Calu3 (cell line): Measurements from ENCODE around the gene SOS2. TPM values are rescaled to one million over a fixed set of nuclear protein-coding genes. Genes with fewer than 3 reads are reported as not detected.

Source experiments
- BruUV-seq: library from RNA; stranded (reverse); fragments of 400-500 nt; replicated peaks from 2 replicates; lab custom pipeline; 2021; lab: Mats Ljungman, UMichigan
- CTCF ChIA-PET: fragments of 300-600 bp; sonication (Branson Sonifier 250); formaldehyde crosslinking; loops from one replicate; lab custom pipeline; 2022; ENCODE audit warnings: antibody characterized with exemption; lab: Charles Lee
- DNase-seq: peaks from one replicate; pipeline ENCODE4 v3.0.0; 2022
- H3K27ac Mint-ChIP-seq: one replicate; pipeline ENCODE4 v1.8.0; 2022; ENCODE audit warnings: mixed read lengths; ENCODE audit not compliant: unreplicated experiment
- H3K27me3 Mint-ChIP-seq: one replicate; pipeline ENCODE4 v1.8.0; 2022; ENCODE audit warnings: mixed read lengths; ENCODE audit not compliant: unreplicated experiment
- H3K36me3 Mint-ChIP-seq: one replicate; pipeline ENCODE4 v1.8.0; 2022; ENCODE audit warnings: mild to moderate bottlenecking, moderate library complexity, mixed read lengths; ENCODE audit not compliant: insufficient read depth, unreplicated experiment
- H3K4me1 Mint-ChIP-seq: one replicate; pipeline ENCODE4 v1.8.0; 2022; ENCODE audit warnings: mild to moderate bottlenecking, low read depth, mixed read lengths; ENCODE audit not compliant: unreplicated experiment
- H3K4me3 Mint-ChIP-seq: one replicate; pipeline ENCODE4 v1.8.0; 2022; ENCODE audit warnings: mild to moderate bottlenecking, low read depth, moderate library complexity, mixed read lengths; ENCODE audit not compliant: unreplicated experiment
- H3K9me3 Mint-ChIP-seq: one replicate; pipeline ENCODE4 v1.8.0; 2022; ENCODE audit warnings: low read depth, mixed read lengths; ENCODE audit not compliant: unreplicated experiment
- intact Hi-C: fragments of 100-400 bp; cut with micrococcal nuclease; formaldehyde crosslinking; loops from one replicate; pipeline ENCODE4 v1.10.0; 2022; ENCODE audit not compliant: unreplicated experiment
- total RNA-seq: library from RNA; stranded (reverse); gene quantifications from 2 replicates; pipeline ENCODE4 v1.2.3, GENCODE V29; 2022
- TF ChIP-seq, protein P1 (sequence below): fragments of 200-600 bp; IDR thresholded peaks from one replicate; pipeline ENCODE4 v1.8.0; 2022; ENCODE audit warnings: antibody characterized with exemption; ENCODE audit not compliant: unreplicated experiment

SOS2 gene
- total RNA-seq, 1 experiment from 2014 or later: 17.1 TPM

DNA sequence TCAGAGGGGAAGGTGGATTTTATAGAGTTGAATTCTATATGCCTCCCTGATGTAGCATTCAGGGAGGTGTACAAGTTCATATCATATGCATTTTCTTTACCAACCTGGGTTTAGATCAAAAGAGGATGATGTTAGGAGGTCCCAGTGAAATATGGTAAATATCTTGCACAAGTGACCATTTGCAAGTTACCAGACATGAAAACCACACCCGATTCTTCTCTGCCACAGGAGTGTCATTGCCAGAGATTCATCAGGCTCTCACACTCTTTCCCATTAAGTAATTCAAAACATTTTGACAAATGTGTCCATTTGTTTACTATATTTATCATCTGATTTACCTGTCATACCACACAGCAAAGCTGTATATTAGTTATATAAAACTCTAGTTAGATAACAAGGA is 159.0 kb downstream of the SOS2 start:
- Mint-ChIP-seq H3K9me3 (peaks cover 3% of the 10 kb centered on the region), H3K27me3 (no peaks in the 10 kb centered on the region), H3K36me3 (peaks cover 5% of the 10 kb centered on the region), H3K4me3 (no peak overlapping the region), H3K4me1 (peaks cover 9% of the 10 kb centered on the region), H3K27ac (no peak overlapping the region)
- BruUV-seq: no TSS peak
- intact Hi-C loops: no loop called here
- CTCF ChIA-PET: no interaction called here
- DNase-seq: no peak
- TF ChIP-seq, protein P1, sequence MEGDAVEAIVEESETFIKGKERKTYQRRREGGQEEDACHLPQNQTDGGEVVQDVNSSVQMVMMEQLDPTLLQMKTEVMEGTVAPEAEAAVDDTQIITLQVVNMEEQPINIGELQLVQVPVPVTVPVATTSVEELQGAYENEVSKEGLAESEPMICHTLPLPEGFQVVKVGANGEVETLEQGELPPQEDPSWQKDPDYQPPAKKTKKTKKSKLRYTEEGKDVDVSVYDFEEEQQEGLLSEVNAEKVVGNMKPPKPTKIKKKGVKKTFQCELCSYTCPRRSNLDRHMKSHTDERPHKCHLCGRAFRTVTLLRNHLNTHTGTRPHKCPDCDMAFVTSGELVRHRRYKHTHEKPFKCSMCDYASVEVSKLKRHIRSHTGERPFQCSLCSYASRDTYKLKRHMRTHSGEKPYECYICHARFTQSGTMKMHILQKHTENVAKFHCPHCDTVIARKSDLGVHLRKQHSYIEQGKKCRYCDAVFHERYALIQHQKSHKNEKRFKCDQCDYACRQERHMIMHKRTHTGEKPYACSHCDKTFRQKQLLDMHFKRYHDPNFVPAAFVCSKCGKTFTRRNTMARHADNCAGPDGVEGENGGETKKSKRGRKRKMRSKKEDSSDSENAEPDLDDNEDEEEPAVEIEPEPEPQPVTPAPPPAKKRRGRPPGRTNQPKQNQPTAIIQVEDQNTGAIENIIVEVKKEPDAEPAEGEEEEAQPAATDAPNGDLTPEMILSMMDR: no peak

DNA sequence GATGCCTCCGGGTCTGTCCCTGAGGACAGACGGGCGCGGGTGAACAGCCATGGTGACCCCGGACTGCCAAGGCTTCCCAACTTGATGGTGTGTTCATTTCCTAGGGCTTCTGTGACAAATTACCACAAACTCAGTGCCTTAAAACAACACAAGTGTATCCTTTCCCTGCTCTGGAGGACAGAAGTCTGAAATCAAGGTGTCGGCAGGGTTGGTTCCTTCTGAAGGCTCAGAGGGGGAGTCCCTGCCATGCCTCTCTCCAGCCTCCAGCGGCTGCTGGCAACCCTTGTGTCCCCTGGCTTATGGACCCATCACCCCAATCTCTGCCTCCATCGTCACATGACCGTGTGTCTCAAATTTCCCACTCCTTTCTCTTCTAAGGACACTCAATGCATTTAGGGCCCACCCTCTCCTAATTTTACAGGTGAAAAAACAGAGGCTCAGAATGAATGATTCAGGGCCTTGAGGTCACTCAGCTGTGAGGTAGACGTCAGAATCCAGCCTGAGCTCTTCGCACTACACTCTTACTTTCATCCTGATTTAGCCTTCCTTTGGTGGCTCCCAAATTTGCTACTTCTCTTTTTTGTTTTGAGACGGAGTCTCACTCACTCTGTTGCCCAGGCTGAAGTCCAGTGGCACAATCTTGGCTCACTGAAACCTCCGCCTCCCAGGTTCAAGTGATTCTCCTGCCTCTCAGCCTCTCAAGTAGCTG is 160.4 kb downstream of the SOS2 start:
- peaks cover 18% of the 10 kb centered on the region for H3K4me1 Mint-ChIP-seq
- H3K27ac Mint-ChIP-seq: no peak overlapping the region
- no TSS peak for BruUV-seq
- TF ChIP-seq, protein P1: no peak
- CTCF ChIA-PET: interaction anchor here (0.5 kb wide), 1 partner anchor 238 kb away, joined by 3 read pairs; no protein-coding TSS in a partner anchor
- DNase-seq: no peak
- H3K27me3 Mint-ChIP-seq: no peaks in the 10 kb centered on the region
- no peak overlapping the region for H3K4me3 Mint-ChIP-seq
- intact Hi-C loops: no loop called here
- peaks cover 3% of the 10 kb centered on the region for H3K9me3 Mint-ChIP-seq
- H3K36me3 Mint-ChIP-seq: peaks cover 5% of the 10 kb centered on the region

DNA sequence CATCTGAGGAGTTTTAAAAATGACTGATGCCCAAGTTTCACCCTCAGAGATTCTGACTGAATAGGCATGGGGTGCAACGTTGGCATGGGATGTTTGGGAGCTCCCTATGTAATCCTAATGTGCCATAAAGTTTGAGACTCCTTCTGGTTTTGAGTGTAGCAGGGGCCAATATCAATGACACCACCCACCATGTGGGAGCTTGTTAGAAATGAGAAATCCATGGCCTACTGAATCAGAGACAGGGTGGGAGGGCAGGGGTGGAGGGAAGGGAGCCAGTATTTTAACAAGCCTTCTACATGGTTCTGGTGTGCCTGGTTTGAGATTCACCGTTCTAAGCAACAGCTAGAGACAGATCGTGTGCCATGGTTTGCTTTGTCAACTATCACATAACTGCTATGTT is 161.1 kb downstream of the SOS2 start:
- no TSS peak for BruUV-seq
- no peak overlapping the region for H3K27ac Mint-ChIP-seq
- TF ChIP-seq, protein P1: no peak
- CTCF ChIA-PET: no interaction called here
- intact Hi-C loops: no loop called here
- no peaks in the 10 kb centered on the region for H3K27me3 Mint-ChIP-seq
- H3K36me3 Mint-ChIP-seq: peaks cover 5% of the 10 kb centered on the region
- H3K9me3 Mint-ChIP-seq: peaks cover 3% of the 10 kb centered on the region
- peaks cover 26% of the 10 kb centered on the region for H3K4me1 Mint-ChIP-seq
- DNase-seq: no peak
- no peak overlapping the region for H3K4me3 Mint-ChIP-seq

DNA sequence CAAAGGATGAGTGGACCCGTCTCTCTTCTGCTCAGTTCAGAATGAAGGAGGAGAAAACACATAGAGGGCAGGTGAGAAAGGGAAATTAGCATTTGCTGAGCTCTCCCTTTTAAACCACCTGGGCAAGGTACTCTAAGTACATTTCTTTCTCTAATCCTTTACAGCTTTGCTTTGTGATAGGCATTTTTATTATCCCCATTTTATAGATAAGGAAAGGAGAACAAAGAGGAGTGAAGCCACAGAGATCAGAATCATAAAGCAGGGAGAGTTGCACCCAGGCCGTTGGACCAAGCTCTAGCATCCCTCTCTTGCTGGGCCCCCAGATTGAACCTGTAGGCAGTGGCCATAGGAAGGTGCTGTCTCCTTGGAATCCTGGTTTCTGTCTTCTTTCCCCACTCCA is 162.1 kb downstream of the SOS2 start:
- BruUV-seq: no TSS peak
- intact Hi-C loops: loop anchor here (5.0 kb wide), 1 partner anchor 33 kb away; no protein-coding TSS in a partner anchor
- Mint-ChIP-seq H3K4me3 (no peak overlapping the region), H3K27me3 (no peaks in the 10 kb centered on the region), H3K4me1 (peaks cover 33% of the 10 kb centered on the region), H3K36me3 (peaks cover 5% of the 10 kb centered on the region), H3K9me3 (peaks cover 3% of the 10 kb centered on the region), H3K27ac (no peak overlapping the region)
- CTCF ChIA-PET: no interaction called here
- DNase-seq: no peak
- TF ChIP-seq, protein P1: no peak
